Activated naive CD4-positive, alpha-beta T cell treated with Interleukin-2 at 50 U/mL for 16 hours (primary cell): ENCODE results near the gene MINDY4.

Source experiments
- DNase-seq: peaks from one replicate; pipeline ENCODE4 v3.0.0-alpha.2; 2020

Gene MINDY4

DNA sequence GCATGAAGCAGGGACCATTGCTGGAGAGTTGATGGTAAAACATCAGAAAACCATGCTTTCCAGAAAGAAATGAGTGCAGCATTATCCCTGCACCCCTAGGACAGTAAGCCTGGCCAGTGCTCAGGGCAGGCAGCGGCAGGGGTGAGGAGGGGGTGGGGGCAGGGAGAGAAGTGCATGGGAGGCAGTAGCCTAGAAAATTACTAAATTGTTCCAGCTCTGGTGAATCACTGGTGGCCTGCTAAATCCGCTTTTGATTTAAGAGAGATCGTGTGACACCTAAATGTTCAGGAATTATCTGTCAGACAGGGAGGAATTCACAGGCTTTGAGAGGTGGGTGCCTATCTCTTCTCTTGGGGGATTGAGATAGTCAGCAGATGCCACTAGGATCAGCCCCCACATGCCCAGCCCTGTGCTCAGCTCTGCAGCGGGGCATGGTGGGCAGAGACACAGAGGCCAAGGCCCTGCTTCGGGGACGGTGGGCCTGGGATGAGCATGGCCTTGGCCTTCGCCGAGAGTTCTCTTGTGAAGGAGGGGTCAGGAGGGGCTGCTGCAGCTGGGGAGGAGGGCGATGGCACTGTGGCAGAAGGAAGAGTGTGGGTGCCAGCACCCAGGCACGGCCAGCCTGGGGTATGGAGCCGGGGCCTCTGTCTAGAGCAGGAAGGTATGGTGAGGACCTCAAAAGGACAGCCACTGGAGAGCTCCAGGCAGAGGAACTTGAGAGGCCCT, 135.5 kb downstream of the MINDY4 start:
- DNase-seq = no peak

DNA sequence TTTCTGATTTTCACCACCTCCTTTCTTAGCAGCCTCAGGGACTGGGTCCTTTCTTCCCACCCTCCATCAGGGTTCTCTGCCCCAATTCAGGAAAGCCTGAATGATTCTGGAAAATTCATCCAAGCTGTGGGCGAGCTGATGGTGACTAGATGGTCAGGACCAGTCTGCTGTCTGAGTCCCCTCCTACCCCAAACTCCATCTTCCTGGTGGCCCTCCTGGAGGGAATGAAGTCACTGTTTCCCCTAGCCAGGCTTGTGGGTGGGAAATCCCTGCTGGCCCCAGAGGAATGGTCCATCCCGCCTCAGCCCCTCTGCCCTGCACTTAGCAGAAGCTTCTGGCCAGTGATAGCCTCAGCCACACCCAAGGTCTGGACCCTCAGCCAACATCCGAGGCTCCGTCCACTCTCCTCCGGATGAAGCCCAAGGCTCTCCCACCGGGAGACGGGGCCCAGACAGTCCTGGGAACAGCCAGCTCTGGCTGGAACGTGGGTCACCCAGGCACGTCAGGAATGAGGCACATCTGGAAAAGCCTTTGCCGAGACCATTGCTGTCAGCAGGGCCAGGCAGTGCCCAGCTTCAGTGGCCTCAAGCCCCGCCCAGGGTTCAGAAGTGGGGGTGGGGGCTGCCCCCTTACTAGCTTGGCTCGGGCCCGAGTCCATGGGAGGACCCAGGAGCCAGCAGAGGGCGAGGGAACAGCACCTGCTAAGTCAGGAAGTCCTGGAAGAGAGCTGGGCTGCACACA, 136.5 kb downstream of the MINDY4 start:
- no peak for DNase-seq

- no peak for DNase-seq
These were observed 137.5 kb downstream of the MINDY4 start for GRCh38 chr7:30908681-30909080.

DNA sequence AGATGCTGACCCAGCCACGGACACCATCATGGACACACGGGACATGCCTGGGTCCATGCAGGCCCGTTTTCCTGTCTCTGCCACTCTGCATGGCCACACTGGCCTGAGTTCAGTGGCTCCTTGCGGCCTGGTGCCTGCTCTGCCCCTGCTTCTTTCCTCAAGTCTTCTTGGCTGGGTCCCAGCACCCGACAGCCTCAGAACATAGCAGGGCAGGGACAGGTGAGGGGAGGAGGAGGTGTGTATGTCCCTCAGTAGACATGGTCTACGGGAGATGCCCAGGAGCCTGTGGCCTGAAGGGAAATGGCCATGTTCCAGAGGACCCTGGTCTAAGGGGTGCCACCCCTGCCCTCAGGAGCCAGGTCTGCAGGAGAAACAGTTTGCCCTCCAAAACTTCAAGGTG, 138.2 kb downstream of the MINDY4 start:
- DNase-seq = no peak

DNA sequence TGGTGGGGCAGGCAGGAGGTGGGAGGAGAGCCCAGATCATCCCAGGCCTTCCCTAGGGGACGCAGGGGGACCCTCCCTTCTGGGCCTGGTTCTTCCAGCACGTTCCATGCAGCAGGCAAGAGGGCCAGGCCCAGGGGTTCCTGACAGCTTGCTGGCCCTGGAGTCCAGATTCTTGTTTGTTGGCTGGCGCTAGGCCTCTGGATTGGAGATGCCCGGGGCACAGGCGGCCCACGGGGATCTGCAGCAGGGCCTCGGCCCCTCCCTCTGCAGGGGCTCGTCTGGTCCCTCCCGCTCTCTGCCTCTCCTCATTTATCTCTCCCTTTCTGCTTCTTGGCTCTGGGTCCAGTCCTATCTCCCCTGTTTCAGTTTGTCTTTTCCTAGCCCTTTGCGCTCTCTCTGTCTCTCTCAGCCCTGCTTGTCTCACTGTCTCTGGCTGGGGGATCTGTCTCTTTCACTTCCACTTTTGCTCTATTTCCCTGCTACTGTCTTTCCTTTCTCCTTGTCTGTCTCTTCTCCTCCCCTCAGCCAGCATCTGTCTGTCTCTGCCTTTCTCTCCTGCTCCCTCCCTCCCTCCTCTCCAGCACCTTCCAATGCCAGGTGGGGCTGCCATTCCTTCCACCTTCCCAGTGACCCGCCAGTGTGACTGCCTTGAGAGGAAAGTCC, 139.3 kb downstream of the MINDY4 start:
- no peak for DNase-seq

- no peak for DNase-seq
These were observed 139.9 kb downstream of the MINDY4 start for GRCh38 chr7:30911133-30911532.

DNA sequence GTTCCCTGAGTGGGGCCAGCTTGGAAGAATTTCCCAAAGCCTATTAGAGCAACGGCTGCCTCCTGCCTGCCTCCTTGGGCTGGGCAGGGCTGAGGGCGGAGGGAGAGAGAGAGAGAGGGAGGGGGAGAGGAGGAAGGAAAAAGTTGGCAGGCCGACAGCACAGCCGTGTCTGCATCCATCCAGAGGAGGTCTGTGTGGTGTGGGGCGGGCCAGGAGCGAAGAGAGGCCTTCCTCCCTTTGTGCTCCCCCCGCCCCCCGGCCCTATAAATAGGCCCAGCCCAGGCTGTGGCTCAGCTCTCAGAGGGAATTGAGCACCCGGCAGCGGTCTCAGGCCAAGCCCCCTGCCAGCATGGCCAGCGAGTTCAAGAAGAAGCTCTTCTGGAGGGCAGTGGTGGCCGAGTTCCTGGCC, 140.3 kb downstream of the MINDY4 start, which contains the start of gene AQP1:
TSS of gene AQP1 (plus strand) at position 293 of the 409 bp plus-strand sequence. CDS start at position 350, 57 bp downstream.
- no peak for DNase-seq

DNA sequence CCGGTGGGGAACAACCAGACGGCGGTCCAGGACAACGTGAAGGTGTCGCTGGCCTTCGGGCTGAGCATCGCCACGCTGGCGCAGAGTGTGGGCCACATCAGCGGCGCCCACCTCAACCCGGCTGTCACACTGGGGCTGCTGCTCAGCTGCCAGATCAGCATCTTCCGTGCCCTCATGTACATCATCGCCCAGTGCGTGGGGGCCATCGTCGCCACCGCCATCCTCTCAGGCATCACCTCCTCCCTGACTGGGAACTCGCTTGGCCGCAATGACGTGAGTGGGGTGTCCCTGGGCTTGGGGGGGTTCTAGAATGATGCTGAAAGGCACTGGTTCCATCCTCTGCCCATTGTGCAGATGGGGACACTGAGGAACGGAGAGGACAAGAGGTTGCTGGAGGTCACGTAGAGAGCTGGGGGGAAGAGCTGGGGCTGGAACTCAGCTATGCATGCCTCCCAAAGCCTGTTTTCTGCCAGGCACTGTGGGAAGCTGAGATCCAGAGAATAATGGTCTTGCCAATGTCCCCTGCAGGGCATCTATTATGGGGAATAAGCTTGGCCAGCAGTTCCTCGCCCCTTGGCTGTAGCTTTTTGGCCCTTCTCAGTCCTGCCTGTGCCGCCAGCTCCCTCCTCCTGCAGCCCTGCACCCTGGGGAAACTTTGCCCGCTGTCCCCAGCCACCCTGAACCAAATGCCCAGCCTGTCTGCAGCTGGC, 141.0 kb downstream of the MINDY4 start:
- no peak for DNase-seq

DNA sequence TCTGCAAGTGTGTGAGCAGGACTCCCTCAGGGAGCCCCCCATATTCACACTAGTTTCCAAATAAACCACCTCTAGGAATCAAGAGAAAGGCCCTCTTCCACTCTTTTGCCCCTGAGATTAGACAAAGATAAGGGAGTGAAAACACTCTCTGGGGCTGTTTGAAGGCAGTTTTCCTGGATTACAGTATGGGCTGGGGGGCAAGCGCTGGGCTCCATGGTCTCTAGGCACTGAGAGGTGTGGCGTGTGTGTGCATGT, 141.4 kb downstream of the MINDY4 start:
- DNase-seq = no peak

- no peak for DNase-seq
These were observed 142.0 kb downstream of the MINDY4 start for GRCh38 chr7:30912986-30913811.

DNA sequence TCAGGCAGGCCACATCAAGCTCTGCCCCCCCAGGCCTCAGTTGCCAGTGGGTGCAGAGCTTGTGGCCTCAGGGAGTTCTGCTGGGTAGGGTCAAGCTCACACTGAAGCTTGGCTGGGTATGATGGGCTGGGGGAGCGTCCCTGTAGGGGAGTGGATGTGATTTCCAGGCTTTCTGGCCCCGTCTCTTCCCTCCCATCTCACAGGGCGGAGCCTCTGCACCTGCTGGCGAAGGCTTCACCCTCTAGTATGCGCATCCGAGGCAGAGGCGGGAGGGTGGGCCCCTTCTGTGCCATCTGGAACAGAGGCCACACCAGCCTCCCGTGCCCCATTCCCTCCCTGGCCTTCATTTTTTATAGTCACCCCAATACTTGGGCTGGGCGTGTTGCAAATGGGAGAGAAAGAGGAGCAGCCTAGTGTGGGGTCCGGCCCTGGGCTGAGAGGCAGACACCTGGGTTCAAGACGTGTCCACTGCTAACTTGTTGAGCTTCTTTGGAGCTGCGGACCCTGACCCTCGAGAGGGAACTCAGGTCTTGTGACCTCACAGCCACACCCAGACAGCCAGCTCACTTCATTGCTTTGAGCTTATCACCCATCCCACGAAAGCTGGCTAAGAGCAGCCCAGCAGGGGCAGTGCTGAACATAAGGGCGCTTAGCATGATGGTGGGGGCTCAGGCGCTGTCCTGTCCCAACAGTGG, 142.8 kb downstream of the MINDY4 start:
- DNase-seq = no peak

DNA sequence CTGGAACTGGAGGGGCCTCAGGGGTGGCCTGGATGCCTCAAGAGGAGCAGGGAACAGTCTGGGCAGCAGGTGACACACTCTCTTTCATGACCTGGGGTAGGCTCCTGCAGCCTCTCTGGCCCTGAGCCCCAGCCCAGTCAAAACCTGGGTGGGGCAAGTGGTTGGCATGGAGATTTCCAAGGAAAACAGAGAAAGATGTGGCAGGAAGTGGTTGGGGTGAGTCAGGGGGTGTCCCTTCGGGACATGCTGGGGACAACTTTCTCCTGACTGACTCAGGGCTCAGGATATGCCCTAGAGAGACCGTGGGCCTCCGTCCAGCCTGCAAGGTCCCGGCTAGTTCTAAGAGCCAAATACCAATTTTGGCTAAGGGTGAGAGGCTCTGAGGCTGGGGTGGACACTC, 143.4 kb downstream of the MINDY4 start:
- DNase-seq = no peak

DNA sequence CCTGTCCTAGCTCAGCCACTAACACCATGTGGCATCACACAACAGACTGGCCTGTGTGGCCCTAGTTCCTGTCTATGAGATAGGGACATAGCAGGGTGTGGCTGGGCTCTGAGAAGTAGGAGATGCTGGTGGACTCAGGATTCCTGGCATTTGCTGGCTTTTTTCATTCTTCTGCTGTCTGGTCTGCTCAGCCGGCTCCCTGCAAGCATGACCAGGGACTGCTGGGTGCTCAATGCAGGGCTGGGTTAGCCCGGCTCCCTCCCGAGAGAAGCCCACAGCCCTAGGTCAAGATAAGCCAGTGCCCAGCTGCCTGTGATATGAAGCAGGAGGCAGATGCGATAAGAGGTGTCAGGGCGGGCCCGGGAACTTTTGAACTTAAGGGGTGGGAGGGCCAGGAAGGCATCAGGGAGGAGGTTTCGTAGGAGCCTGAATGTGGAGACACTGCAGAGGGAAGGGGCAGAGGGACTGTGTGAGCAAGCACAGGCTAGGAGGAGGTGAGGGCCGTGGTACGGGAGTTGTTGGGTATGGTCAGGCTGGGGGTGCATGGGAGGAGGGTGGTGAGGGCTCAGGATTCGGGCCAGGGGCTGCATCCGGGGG, 143.9 kb downstream of the MINDY4 start:
- DNase-seq = no peak

GRCh38 chr7:30915751-30916150, 144.5 kb downstream of the MINDY4 start:
- DNase-seq = no peak

DNA sequence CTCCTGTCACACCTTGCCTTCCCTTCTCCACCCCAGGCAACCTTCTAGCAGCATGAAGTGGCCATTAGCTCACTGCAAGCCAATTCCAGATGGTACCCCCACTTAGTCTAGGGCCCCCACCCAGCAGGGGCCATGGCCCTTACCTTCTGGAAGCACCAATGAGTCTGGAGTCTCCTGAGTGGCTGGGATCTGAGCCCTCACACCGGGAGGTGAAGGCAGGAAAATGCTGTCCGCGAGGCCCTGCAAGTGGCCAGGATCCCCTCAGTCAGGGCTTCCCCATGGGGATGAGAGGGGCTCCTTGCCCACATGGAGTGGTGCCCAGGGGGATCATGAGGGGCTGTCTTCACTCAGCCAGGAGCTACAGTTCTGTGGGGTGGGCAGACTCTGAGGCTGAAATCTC, 145.0 kb downstream of the MINDY4 start:
- DNase-seq = no peak

GRCh38 chr7:30916767-30917166, 145.6 kb downstream of the MINDY4 start:
- DNase-seq = no peak

DNA sequence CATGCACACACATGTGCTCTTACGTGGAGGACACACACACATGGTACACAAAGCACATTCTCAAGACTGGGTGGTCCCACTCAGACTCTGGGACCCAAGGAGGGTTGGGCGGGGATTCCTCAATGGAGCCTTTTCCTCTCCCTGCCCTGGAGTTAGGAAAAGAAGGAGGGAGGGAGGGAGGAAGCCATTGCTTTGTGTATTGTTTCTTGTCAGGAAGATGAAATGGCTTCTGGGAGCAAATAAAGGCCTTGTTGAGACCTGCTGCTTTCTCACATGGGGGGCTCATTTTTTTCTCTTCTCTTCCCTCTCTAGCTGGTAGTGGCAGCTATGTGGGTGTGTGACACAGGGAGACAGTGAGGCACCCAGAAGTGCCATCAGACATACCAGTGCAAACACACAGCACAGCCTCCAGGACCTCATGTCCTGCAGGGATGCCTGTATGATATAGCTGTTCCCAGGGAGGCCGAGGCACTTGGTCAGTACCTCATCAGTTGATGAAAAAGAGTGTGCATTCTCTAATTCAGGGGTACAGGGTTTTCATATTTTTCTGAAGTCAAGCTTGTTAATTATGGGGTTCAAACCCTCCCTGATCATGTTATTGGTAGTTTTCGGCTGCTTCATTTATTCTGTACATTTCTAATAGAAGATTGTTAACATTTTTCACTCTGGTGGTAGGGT, 146.1 kb downstream of the MINDY4 start:
- no peak for DNase-seq

GRCh38 chr7:30918676-30919075, 147.5 kb downstream of the MINDY4 start:
- no peak for DNase-seq

DNA sequence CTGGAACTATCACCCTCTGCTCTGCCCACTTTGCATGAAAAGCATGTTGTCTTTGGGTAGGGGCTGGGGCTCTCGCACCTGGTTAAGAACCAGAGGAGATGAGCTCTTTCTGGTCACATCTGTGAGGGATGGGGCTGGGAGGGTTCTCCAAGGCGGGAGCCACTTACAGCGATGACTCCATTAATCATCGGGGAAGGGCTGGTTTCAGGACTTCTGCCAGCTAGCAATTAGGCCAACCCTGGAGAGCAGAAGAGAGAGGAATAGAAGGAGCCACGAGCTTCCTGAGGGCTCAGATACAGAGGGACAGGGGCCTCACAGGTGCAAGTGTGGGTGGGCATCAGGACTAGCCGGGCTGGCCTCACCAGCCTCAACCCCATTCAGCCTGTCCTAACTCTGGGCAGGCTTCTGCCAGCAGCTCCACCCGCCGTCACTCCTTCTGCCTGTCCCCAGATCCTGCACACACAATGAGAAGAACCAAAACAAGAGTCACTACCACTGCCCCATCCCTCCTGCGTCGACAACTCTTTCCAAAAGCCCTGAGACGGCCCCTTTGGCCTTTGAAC, 148.9 kb downstream of the MINDY4 start:
- DNase-seq = no peak
